Skin of body (tissue), 2 donors: ENCODE results near the gene IGFBP7. TPM values are rescaled to one million over a fixed set of nuclear protein-coding genes. Genes with fewer than 3 reads are reported as not detected.

Source experiments
- DNase-seq: peaks from one replicate; lab custom pipeline; 2025; lab: John Stamatoyannopoulos, UW
- total RNA-seq: library from RNA; depleted of rRNA; stranded (reverse); fragments of >200 nt; gene quantifications from one replicate; pipeline ENCODE4 v1.2.3, GENCODE V29; 2014

Gene IGFBP7
- total RNA-seq, 1 donor from 2014 or later: 85.4 TPM

GRCh38 chr4:57044279-57044678, 65.9 kb downstream of the IGFBP7 start:
- DNase-seq: peak; percentile 87

GRCh38 chr4:57043347-57044251, 66.6 kb downstream of the IGFBP7 start:
- peak; percentile 95 for DNase-seq

GRCh38 chr4:57042711-57043169, 67.4 kb downstream of the IGFBP7 start:
- DNase-seq: peak; percentile 66

GRCh38 chr4:57041020-57041419, 69.2 kb downstream of the IGFBP7 start:
- DNase-seq: no peak

- DNase-seq: no peak
These were observed 69.7 kb downstream of the IGFBP7 start for GRCh38 chr4:57040510-57040909.

- no peak for DNase-seq
These were observed 70.8 kb downstream of the IGFBP7 start for GRCh38 chr4:57039345-57039744.

GRCh38 chr4:57037982-57038604, 72.1 kb downstream of the IGFBP7 start:
- no peak for DNase-seq

- no peak for DNase-seq
These were observed 75.7 kb downstream of the IGFBP7 start for GRCh38 chr4:57034520-57034919.

DNA sequence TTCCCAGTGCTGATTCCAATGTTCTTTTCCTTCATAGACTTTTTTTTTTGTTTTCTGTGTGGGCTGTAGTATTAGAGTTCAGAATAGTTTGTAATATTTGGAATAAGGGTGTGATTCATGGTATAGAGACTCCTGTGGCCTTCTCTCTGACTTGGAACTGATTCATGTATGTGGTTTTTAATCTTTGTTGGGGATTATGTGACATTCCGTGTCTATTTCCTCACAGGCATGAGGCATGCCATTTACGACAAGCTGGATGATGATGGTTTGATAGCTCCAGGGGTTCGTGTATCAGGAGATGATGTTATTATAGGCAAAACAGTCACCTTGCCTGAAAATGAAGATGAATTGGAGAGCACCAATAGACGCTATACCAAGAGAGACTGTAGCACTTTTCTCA, 87.1 kb downstream of the IGFBP7 start:
- no peak for DNase-seq

GRCh38 chr4:57020467-57021101, 89.6 kb downstream of the IGFBP7 start:
- no peak for DNase-seq

DNA sequence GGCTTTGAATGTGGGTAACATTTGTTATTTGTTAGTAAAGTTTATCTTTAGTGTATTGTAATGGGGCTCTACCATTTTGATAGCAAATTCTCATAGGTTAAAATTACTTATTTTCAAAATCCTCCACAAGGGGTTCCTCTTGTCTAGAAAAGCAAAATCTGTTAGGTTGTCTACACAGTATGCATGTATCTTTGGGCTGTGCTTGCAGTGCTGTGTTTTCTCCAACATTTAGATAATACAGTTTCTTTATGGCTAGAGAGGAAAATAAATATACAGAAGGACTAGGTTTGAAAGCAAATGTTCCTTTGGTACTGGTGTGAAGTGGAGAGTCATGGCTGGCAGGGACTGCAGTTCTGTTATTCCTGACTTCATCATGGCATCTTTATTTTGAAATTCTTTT, 91.2 kb downstream of the IGFBP7 start:
- DNase-seq: no peak

DNA sequence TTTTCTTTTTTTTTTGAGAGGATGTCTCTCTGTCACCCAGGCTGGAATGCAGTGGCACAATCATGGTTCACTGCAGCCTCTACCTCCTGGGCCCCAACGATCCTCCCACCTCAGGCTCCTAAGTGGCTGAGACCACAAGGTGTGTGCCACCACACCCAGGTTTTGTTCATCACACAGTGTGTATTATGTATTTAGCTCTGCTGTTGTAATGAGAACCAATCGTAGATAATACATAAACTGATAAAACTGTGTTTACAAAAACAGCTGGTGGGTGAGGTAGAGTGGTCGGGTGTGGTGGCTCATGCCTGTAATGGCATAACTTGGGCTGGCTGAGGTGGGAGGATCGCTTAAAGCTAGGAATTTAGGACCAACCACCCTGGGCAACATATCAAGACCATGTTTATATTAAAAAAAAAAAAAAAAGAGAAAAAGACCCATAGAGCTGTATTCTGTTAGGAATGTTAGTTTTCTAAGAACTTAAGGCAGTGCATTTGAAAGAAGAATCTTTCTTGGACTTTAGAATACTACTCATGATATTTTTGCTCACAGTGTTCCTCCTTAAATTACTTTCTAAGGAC, 96.6 kb downstream of the IGFBP7 start:
- no peak for DNase-seq

DNA sequence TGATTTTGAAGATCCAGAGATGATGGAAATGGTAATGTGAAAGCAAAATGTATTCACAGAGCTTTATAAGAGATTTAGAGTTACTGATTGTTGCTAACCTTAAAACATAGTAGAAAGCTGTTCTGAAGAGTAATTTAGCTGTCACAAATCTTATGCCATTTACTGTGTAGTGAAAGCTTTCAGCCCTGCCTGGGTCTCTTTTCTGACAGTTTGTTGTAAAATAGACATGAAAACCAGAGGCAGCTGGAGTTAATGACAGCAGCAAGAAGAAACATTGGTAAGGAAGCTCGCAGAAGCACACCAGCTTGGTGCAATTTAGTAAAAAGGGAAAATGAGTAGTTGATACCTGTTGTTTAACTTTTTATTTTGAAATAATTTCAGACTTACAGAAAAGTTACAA, 110.4 kb downstream of the IGFBP7 start:
- DNase-seq: no peak

GRCh38 chr4:56995525-56995924, 114.7 kb downstream of the IGFBP7 start:
- peak; percentile 77 for DNase-seq

DNA sequence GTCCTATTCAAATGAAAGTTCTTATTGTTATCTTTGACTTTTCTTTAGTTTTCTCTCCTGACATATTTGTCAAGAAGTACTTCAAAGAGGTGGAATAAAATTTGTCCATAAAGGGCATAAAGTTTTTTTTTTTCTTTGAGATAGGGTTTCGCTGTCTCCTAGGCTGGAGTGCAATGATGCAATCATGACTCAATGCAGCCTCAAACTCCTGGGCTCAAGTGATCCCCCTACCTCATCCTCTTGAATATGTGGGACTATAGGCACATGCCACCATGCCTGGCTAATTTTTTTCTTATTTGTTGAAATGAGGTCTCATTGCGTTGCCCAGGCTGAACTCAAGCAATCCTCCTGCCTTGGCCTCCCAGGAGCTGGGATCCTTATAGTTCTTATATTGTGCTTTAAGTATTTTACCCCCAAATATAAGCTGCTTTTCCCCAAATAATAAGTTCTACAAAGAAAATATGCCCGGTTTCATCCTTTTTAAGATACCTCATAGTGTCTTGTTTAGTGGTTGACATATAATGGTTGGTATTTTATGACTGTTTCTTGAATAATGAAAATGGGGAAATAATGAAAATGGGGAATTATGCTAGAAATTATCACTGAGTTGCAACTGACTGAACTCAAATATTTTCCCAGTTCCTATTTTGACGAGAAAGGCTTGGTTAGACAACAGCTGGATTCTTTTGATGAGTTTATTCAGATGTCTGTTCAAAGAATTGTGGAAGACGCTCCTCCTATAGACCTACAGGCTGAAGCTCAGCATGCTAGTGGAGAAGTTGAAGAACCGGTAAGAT, 119.9 kb downstream of the IGFBP7 start:
- no peak for DNase-seq

DNA sequence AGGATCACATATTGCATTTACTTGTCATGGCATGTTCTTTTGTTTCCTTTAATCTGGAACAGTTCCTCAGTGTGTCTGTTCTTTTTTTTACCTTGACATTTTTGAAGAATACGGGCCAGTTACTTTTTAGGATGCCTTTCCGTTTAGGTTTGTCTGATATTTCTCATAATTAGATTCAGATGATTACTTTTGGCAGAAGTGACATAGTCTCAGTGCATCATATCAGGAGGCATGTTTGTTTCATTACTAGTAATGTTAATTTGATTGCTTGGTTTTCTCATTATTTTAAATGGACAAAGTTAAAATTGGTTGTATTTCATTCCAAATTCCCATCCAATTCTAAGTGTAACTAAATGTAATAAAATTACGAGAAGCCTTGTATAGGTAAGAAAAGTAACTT, 123.2 kb downstream of the IGFBP7 start:
- no peak for DNase-seq

GRCh38 chr4:56986192-56986591, 124.0 kb downstream of the IGFBP7 start:
- no peak for DNase-seq

DNA sequence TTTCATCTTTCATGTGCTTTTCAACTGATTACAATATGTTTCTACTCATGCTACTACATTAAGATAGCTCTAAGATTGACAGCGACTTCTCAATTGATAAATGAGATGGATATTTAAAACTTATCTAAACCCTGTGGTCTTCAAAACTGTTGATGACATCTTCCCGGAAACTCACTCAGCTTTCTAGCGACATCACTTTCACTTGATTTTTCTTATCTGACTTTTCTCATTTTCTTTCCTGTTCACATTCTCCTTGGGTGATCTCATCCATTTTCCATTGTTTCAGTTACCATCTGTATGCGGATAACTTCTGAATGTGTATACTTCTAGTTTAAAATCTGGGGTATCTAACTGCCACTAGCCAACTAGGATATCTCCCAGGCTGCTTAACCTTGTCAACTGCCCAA, 128.4 kb downstream of the IGFBP7 start:
- peak; percentile 5 for DNase-seq
